Cardiac fibroblast (primary cell): ENCODE data around the gene LHFPL2.

Source experiments
- DNase-seq, 2 donors: peaks; one replicate each; pipeline versions ENCODE4 v3.0.0 to v3.0.0-alpha.2; 2010; ENCODE audit warnings: low read depth in 2 of 2
- H3K4me3 ChIP-seq, 2 donors: replicated peaks in 1 of 2; 1 replicate in 1 of 2; 2 replicates in 1 of 2; pipeline ENCODE4 v1.5.1; 2011; ENCODE audit warnings: low read depth in 2 of 2, low read length in 2 of 2, mild to moderate bottlenecking in 2 of 2, moderate library complexity in 1 of 2
- TF ChIP-seq, protein P1 (sequence below): IDR thresholded peaks from one replicate; pipeline ENCODE4 v1.5.1; 2011; ENCODE audit warnings: low read depth, mild to moderate bottlenecking, low read length, inconsistent platforms

Gene LHFPL2

DNA sequence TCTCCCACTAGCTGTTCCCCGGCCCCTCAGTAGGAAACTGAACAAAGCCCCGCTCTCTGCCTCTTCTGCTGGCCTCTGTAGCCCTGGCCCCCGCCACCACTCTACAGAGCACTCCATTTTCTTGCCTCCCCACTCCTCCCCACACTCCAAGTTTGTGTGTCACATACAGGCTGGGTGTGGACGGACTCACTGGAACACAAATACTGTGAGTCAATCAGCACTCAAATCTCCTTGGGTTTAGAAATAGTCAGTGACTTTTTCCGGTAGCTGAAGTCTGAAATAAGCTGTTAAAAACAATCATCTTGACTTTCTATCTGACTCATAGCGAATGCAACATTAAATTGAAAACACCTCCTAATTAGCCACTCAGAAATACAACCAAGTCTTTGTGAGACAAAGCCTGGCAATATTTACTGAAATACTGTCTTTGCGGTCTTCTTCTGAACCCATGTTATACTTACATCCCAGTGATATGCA, 122.5 kb downstream of the LHFPL2 start:
- peak; percentile 77 to 95 for DNase-seq
- TF ChIP-seq, protein P1, sequence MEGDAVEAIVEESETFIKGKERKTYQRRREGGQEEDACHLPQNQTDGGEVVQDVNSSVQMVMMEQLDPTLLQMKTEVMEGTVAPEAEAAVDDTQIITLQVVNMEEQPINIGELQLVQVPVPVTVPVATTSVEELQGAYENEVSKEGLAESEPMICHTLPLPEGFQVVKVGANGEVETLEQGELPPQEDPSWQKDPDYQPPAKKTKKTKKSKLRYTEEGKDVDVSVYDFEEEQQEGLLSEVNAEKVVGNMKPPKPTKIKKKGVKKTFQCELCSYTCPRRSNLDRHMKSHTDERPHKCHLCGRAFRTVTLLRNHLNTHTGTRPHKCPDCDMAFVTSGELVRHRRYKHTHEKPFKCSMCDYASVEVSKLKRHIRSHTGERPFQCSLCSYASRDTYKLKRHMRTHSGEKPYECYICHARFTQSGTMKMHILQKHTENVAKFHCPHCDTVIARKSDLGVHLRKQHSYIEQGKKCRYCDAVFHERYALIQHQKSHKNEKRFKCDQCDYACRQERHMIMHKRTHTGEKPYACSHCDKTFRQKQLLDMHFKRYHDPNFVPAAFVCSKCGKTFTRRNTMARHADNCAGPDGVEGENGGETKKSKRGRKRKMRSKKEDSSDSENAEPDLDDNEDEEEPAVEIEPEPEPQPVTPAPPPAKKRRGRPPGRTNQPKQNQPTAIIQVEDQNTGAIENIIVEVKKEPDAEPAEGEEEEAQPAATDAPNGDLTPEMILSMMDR, result no peak
- no peak overlapping the region for H3K4me3 ChIP-seq

DNA sequence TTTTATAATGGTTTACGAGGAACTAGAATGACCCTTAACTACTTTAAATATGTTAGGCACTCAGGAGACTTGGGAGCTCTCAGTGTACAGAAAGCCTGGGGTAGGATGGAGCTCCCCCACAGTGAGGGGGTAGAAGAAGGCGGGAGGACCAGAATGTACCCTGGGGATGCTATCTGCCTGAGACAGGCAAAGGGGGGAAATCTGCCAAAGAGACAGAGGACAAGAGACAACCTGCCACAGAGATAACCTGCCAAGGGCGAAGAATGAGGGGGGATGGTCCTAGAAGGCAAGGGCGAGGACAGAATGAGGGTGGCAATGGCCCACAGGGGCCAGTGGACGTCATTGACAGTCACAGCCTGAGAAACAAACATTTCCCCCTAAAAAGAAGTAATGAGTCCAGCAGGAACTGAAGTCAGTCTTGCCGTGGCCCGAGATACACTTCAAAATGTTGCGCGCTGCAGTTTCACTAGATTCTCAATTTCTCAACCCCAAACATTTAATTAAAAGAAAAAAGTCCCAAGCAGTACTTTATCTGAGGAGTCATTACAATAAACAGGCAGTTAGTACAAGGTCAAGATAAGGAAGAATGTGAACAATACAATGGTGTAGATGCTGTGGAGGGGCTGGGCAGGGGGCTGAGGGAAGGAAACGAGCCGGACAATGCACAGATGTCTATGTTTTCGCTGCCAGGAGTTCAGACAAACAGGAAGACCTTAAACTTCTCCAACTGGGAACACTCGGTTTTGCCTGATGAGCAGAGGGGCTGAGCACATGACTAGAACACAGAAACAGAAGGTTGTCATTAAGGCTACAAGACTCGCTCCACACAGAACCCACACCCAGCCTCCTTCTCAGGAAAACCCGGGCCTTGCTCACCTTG, 125.0 kb downstream of the LHFPL2 start:
- no peak overlapping the region for H3K4me3 ChIP-seq
- TF ChIP-seq, protein P1, result no peak
- DNase-seq, result peak; percentile 68 to 83

DNA sequence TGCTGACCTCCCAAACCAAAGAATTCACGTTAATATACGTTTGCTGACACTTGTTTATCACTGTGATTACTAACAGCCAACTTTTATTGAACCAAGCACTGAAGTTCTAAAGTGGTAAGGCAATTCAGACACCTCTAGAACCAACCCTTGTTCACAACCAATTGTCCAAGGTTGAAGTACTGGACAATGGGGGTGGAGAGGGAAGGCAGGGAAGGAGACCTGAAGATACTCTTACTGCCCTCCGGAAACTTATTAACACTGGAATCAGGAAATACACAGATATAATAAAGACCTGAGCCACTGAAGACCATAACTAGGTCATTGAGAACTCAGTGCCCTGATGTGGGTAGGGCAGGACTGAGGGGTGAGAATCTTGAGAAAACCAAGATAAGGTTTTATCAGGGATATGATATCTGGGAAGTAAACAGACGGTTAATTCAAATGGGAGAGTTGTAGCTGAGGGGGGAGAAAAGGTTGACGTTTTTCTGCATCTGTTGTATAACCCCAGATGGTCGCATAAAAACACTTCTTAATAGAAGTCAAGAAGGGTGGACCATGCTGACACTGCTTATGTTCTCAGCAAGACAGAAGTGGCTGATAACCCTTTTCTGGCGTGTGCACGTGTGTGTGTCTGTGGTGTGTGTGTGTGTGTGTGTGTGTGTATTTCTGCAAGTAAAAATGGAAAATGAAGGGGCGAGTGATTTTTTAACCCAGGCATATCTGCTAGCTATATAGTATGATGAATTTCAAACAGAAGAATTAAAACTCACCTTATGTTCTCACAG, 125.9 kb downstream of the LHFPL2 start:
- H3K4me3 ChIP-seq, result no peak overlapping the region
- TF ChIP-seq, protein P1, result no peak
- no peak for DNase-seq

DNA sequence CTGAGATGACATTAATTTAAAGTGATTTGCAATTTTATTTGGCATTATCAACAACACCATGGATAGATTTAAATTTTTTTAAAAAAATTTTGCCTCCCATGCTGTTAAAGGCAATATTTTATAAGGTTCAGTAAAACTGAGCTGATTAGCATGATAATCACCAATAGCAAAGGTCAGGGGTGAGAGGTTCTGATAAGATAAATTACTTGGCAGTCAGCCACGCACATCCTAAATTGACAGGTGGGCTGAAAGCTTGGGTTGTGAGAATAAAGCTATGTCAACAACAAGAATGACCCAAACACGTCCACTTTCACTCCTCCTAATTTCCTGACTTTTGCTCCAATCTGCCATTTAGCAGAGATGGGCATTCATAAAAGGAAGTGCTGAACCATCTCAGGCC, 127.1 kb downstream of the LHFPL2 start:
- no peak for DNase-seq
- no peak overlapping the region for H3K4me3 ChIP-seq
- TF ChIP-seq, protein P1, result no peak

DNA sequence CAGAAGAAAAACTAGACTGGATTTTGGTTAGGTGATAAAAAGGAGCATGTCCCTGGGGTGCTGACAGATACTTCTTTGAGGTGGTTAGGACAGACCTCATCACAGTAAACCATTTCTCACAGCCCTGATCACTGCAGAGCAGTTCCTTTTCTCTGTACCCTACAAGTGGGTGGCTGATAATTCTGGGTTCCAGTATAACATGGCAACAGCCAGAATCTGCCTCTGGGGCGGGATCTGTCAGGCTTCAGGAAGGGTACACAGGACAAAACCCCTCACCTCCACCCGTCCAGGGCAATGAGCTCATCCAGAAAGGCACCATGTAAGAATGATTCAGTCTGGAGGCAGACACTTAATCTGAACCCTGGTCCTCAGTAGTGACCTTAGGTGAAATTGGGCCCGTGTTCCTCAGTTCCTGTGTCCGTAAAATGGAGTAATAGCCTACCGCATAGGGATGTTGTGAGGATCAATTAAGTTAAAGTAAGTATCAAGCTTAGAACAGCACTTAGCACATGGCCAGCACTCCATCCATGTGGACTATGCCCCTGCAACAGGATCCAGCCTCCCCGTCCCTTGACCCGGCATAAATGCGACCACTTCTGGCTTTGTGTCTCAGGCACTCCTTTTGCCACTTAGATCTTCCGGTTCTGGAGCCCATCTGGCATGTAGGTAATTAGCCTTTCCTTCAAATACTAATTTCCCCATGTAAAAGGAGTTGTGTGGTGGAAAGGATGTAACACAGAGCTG, 129.2 kb downstream of the LHFPL2 start:
- TF ChIP-seq, protein P1, result no peak
- H3K4me3 ChIP-seq, result no peak overlapping the region
- no peak for DNase-seq
